Measurements from ENCODE around the gene LGR5. TPM values are rescaled to one million over a fixed set of nuclear protein-coding genes. Genes with fewer than 3 reads are reported as not detected.
"Not testable (repeated sequence)": the region's sequence is repeated elsewhere in the genome, so short reads cannot be mapped to it uniquely, and the experiment has no call there.

Gene LGR5
- polyA plus RNA-seq, 3 donors: 17.2 to 23.0 (median 18.0) TPM

- no peak for DNase-seq
These were observed 29.7 kb downstream of the LGR5 start for GRCh38 chr12:71469258-71469750.

GRCh38 chr12:71472441-71472911 is 32.9 kb downstream of the LGR5 start:
- DNase-seq: no peak

GRCh38 chr12:71474791-71475190 is 35.2 kb downstream of the LGR5 start:
- no peak for DNase-seq

- no peak for DNase-seq
These were observed 35.7 kb downstream of the LGR5 start for GRCh38 chr12:71475280-71475679.

- no peak for DNase-seq
These were observed 36.9 kb downstream of the LGR5 start for GRCh38 chr12:71476513-71476912.

GRCh38 chr12:71477609-71478008 is 38.0 kb downstream of the LGR5 start:
- no peak for DNase-seq

- no peak for DNase-seq
These were observed 38.7 kb downstream of the LGR5 start for GRCh38 chr12:71478270-71478669.

GRCh38 chr12:71484272-71484905 is 44.8 kb downstream of the LGR5 start:
- no peak for DNase-seq

- DNase-seq: not testable (repeated sequence)
These were observed 51.2 kb downstream of the LGR5 start for GRCh38 chr12:71490844-71491243.

GRCh38 chr12:71492604-71493003 is 53.0 kb downstream of the LGR5 start:
- no peak for DNase-seq

- no peak for DNase-seq
These were observed 60.2 kb downstream of the LGR5 start for GRCh38 chr12:71499834-71500233.

- peak; percentile 76 for DNase-seq
These were observed 64.2 kb downstream of the LGR5 start for GRCh38 chr12:71503579-71504391.

- peak; percentile 65 for DNase-seq
These were observed 64.9 kb downstream of the LGR5 start for GRCh38 chr12:71504476-71504875.

- no peak for DNase-seq
These were observed 70.1 kb downstream of the LGR5 start for GRCh38 chr12:71509705-71510104.

- DNase-seq: no peak
These were observed 77.7 kb downstream of the LGR5 start for GRCh38 chr12:71517145-71517846.

- no peak for DNase-seq
These were observed 81.5 kb downstream of the LGR5 start for GRCh38 chr12:71521125-71521524.

- no peak for DNase-seq
These were observed 85.0 kb downstream of the LGR5 start for GRCh38 chr12:71524626-71525025.

GRCh38 chr12:71533703-71534102 is 94.1 kb downstream of the LGR5 start:
- DNase-seq: no peak

- no peak for DNase-seq
These were observed 96.8 kb downstream of the LGR5 start for GRCh38 chr12:71536279-71536938.

- DNase-seq: no peak
These were observed 97.5 kb downstream of the LGR5 start for GRCh38 chr12:71536939-71537622.

- no peak for DNase-seq
These were observed 99.2 kb downstream of the LGR5 start for GRCh38 chr12:71538807-71539206.
